Measurements from ENCODE around the gene TTC39C. TPM values are rescaled to one million over a fixed set of nuclear protein-coding genes. Genes with fewer than 3 reads are reported as not detected.

TTC39C gene
- total and polyA plus RNA-seq, 2 of the 8 experiments (the other 6 are each of a cell fraction or from before 2014, with no cell fraction given) = 8.1 to 79.1 TPM

DNA sequence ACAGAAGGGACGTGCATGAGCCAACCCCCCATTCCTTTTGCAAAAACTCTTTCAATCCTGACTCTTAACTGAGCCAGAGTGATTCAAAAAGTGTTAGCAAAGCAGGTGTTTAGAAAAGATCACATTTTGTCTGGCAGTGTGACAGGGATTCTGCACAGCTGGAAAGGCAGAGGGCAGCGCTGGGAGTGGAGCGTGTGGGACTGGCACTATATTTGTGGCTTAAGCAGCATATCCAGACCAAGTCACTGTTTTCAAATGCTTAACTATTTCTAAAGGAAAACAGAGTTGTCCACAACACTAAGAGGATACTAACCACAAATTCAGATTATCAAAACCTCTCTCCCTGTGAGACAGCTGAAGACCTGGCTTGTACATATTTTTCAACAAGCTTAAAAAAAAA, 143.3 kb downstream of the TTC39C start (continued):
- no peak for TF ChIP-seq NRF1 (IDR thresholded peaks at IDR 0.05; ENCODE audit: low read depth, low read length)
- TF ChIP-seq, protein P1, sequence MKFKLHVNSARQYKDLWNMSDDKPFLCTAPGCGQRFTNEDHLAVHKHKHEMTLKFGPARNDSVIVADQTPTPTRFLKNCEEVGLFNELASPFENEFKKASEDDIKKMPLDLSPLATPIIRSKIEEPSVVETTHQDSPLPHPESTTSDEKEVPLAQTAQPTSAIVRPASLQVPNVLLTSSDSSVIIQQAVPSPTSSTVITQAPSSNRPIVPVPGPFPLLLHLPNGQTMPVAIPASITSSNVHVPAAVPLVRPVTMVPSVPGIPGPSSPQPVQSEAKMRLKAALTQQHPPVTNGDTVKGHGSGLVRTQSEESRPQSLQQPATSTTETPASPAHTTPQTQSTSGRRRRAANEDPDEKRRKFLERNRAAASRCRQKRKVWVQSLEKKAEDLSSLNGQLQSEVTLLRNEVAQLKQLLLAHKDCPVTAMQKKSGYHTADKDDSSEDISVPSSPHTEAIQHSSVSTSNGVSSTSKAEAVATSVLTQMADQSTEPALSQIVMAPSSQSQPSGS (IDR thresholded peaks at IDR 0.05; ENCODE audit: low read length) = no peak
- TF ChIP-seq RXRA (IDR thresholded peaks at IDR 0.05; ENCODE audit: insufficient read depth, low read depth, low read length) = no peak

Data from H1 (cell line).